Measurements from ENCODE around the gene EPHB1.

EPHB1 gene

GRCh38 chr3:134886991-134887390 lies 91.9 kb downstream of the EPHB1 start:
- no peak for DNase-seq

GRCh38 chr3:134887536-134887935 lies 92.5 kb downstream of the EPHB1 start:
- no peak for DNase-seq

GRCh38 chr3:134892326-134892725 lies 97.3 kb downstream of the EPHB1 start:
- DNase-seq: no peak

DNA sequence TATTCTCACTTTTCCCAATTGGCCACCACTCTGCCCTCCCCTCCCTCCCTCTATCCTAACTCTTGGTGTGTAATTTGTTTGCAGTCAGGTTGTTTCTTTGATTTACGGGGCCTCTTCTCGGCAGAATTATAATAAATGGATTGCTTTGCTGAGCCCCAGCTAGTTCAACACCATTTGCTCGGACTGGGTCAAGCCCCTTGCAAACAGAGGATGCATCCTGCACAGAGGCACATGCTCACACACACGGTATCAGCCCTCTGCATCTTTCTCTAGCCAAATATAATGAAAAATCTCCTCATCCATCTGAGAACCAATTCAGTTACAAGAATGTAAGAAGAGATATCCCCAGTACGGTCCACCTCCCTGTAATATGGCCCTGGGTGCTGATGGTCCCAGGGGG lies 97.7 kb downstream of the EPHB1 start:
- no peak for DNase-seq

GRCh38 chr3:134894533-134894932 lies 99.5 kb downstream of the EPHB1 start:
- DNase-seq: no peak

DNA sequence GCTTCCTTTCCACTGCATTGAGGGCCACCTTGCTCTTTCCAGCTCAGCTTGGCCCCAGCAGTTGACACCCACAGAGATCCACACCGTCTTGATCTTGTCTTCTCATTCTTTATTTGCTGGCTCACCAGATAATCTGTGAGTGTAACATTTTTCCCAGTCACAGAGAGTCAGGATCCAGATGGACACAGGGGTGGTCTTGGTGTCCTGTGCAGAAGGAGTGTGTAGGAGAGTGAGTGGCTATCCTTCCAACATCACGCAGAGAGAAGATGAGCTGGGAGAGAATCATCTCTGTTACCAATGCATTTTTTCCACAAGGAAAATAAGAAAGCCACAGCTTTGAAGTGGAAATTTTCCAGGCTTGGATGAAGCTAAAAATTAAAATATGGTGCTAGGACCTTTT lies 100.1 kb downstream of the EPHB1 start:
- no peak for DNase-seq

GRCh38 chr3:134896141-134896540 lies 101.1 kb downstream of the EPHB1 start:
- no peak for DNase-seq

GRCh38 chr3:134896696-134897095 lies 101.6 kb downstream of the EPHB1 start:
- DNase-seq: no peak

DNA sequence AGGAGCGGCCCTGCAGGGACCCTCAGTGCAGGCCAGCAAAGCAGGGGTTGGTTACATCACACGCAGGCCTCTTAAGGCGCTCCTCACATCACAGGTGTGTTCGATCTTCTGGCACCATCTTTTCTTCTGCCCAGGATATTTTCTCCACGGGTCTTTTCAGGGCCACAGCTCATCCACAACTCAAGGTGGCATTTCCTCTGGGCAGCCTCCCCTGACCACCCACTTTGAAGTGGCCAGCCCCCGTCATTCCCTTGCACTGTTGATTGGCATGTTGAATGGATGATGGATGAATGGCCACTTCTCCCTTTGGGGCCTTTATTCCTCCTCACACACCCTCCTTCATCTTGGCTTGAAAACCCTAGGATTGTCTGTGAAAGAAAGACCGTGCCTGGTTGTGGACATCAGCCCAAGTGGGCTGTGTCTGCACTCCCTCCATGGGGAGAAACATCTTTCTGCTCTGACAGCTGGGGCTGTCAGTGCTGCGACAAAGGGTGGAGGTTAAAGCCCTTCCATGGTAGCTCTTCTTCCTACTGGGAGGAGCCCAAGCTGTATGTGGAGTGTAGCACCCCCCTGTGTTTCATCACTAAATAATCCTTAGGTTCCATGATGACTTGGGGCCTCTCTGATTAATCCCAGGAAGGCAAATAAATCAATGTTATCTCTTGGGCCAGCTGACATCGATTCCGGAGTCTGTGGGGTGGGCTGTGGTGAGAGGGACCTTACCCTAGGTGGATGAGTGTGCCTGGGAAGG lies 102.5 kb downstream of the EPHB1 start:
- no peak for DNase-seq

DNA sequence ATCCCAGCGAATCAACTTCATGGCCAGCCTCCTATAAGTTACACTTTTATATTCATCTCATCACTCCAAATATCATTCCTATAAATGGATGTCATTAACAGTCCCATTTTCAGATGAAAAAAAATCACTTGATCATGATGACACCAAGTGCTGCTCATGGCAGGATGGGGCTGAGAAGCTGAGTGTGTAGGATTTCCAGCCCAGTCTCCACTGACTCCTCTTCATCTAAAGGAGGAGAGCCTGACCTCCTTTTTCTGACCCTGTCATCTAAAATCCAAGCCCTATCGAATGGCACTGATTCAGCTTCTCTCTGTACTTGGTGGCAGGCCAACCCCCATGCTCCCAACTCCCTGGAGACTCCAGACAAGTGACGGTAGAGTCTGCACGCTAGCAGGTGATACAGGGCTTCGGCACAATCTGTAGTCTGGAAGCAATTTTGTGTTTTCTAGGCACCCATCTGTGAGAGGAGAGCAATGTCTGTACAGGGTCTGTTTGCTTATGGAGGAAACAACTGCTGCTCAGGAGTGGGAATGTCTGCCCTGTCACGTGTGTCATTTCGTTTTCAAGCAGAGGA lies 103.2 kb downstream of the EPHB1 start:
- no peak for DNase-seq

GRCh38 chr3:134899786-134900185 lies 104.7 kb downstream of the EPHB1 start:
- DNase-seq: no peak

DNA sequence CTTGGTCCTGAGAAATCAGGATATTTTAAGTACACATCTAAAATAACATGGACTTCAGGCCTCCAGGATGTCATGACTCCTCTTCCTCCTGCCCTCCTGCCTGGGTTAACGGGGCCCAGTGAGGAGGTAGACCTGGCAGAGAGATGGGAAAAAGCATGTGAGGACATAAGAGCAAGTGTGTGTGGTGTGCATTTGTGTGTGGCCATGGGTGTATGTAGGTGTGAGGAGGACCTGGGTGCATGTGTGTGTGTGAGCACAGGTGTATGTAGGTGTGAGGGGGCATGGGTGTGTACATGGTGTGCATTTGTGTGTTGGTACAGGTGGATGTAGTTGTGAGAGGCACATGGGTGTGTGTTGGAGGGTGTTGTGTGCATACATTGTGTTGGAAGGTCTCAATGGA lies 105.4 kb downstream of the EPHB1 start:
- DNase-seq: no peak

DNA sequence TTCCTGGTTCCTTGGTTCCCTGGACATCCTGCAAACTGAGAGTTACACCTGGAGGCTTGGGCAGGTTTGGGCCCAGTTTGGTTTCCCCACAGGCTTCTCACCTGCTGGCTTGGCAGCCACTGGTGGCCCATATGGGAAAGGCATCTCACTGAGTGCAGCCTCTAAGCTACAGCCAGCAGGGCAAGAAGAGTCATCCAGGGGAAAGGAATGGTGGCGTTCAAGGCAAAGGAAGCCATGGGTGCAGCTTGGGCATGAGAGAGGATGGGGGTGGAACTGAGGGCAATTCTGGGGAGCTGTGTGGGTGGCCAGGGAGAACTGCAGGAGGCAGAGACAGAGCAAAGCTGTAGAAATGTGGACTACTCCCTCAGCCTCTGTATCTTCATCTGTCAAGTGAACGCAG lies 106.4 kb downstream of the EPHB1 start:
- DNase-seq: no peak

- no peak for DNase-seq
Measured at GRCh38 chr3:134903837-134904236, 108.8 kb downstream of the EPHB1 start.

GRCh38 chr3:134904241-134904771 lies 109.2 kb downstream of the EPHB1 start:
- no peak for DNase-seq

- DNase-seq: no peak
Measured at GRCh38 chr3:134904776-134905646, 110.0 kb downstream of the EPHB1 start.

- DNase-seq: no peak
Measured at GRCh38 chr3:134905647-134905935, 110.5 kb downstream of the EPHB1 start.

DNA sequence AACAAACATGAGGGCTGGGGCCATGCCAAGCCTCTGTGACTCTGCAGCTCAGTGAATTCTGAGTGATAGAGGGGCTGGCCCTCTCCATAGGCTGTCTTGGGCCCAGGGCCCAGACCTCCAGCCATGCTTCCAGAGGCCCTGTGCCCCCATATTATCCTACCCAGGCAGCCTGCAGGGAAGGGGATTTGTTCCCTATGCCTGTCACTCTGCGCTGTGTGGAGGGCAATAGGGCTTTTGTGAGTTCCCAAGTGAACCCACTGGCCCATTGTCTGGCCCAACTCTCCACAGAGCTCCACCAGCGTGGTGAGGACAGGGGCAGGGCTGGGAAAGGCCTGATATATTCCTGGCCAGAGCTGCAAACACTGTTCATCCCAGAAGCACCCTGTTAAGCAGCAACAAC lies 113.2 kb downstream of the EPHB1 start:
- DNase-seq: no peak

DNA sequence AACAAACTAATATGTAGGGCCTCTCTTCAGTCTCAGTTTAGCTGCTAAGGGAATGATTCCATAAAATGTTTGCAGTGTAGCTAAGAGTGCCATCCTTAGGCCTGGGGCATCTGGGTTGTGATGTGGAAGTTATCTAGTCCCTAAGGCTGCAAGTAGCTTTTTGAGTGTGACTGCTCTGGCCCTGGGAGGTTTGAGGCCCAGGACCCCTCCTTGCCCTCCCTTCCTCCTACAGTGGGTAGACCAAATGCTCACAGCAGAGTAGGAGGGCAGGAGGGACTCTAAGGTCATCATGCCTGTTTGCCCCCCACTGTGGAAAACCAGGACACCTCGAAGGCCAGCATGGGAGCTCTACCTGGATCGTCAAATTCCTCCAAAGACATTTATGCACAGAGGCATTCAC lies 115.0 kb downstream of the EPHB1 start:
- DNase-seq: no peak

- DNase-seq: peak; percentile 25
Measured at GRCh38 chr3:134911586-134912548, 116.8 kb downstream of the EPHB1 start.

DNA sequence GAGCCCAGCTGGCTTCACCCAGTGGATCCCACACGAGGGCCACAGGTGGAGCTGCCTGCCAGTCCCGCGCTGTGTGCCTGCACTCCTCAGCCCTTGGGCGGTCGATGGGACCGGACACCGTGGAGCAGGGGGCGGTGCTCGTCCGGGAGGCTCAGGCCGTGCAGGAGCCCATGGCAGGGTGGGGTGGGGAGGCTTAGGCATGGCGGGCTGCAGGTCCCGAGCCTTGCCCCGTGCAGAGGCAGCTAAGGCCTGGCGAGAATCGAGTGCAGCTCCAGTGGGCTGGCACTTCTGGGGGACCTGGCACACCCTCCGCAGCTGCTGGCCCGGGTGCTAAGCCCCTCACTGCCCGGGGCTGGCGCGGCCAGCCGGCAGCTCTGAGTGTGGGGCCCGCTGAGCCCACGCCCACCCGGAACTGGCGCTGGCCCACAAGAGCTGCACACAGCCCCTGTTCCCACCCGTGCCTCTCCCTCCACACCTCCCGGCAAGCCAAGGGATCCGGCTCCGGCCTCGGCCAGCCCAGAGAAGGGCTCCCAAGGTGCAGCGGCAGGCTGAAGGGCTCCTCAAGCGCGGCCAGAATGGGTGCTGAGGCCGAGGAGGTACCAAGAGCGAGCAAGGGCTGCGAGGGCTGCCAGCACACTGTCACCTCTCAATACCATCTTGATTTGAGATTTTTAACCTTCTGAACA lies 121.4 kb downstream of the EPHB1 start:
- DNase-seq: no peak

GRCh38 chr3:134917631-134918030 lies 122.6 kb downstream of the EPHB1 start:
- DNase-seq: no peak
